Measurements from ENCODE around the gene CLASP1.

- TF ChIP-seq CTCF (IDR thresholded peaks at IDR 0.05) (no peak), POLR2A (IDR thresholded peaks at IDR 0.05) (no peak)
Measured at GRCh38 chr2:121567957-121568409, 81.3 kb downstream of the CLASP1 start.
